CD4-positive, alpha-beta memory T cell (primary cell): ENCODE results near the gene SORCS2. TPM values are rescaled to one million over a fixed set of nuclear protein-coding genes. Genes with fewer than 3 reads are reported as not detected.

Experiments used
- CTCF ChIA-PET: fragments of 350-600 bp; sonication (Branson Sonifier 250); formaldehyde crosslinking; loops from one replicate; lab custom pipeline; 2021; ENCODE audit warnings: inconsistent platforms; ENCODE audit not compliant: partially characterized antibody; lab: Charles Lee
- POLR2A ChIA-PET: fragments of 350-600 bp; sonication (Branson Sonifier 250); formaldehyde crosslinking; loops from one replicate; lab custom pipeline; 2021; ENCODE audit not compliant: partially characterized antibody; lab: Charles Lee
- DNase-seq, 5 donors: peaks; one replicate each; pipeline versions ENCODE4 v3.0.0 to v3.0.0-alpha.2; 2020 to 2022; ENCODE audit warnings: mixed read lengths in 1 of 5
- H3K27ac ChIP-seq: one replicate; pipeline ENCODE4 v1.7.0; 2013; ENCODE audit warnings: low read depth, low read length
- H3K27me3 ChIP-seq: 2 replicates; pipeline ENCODE4 v1.7.0; 2013; ENCODE audit warnings: mild to moderate bottlenecking, low read length, moderate library complexity; ENCODE audit not compliant: insufficient read depth
- H3K36me3 ChIP-seq: 2 replicates; pipeline ENCODE4 v1.7.0; 2013; ENCODE audit warnings: mild to moderate bottlenecking, low read length, moderate library complexity; ENCODE audit not compliant: insufficient read depth
- H3K4me1 ChIP-seq: 2 replicates; pipeline ENCODE4 v1.7.0; 2013; ENCODE audit warnings: mild to moderate bottlenecking, low read length, moderate library complexity; ENCODE audit not compliant: insufficient read depth
- H3K4me3 ChIP-seq, 2 donors: one replicate each; pipeline ENCODE4 v1.7.0; 2013; ENCODE audit warnings: low read length in 2 of 2, mild to moderate bottlenecking in 1 of 2
- H3K9me3 ChIP-seq, 2 donors: one replicate each; pipeline ENCODE4 v1.7.0; 2013; ENCODE audit warnings: low read length in 2 of 2, control low read depth in 1 of 2; ENCODE audit not compliant: control insufficient read depth in 1 of 2
- H3K27ac Mint-ChIP-seq, 7 donors: one replicate each; pipeline ENCODE4 v1.8.0; 2020 to 2021; ENCODE audit warnings: mixed read lengths in 7 of 7, mild to moderate bottlenecking in 6 of 7, inconsistent platforms in 3 of 7, moderate library complexity in 3 of 7
- H3K27me3 Mint-ChIP-seq, 2 donors: one replicate each; pipeline ENCODE4 v1.8.0; 2020 to 2021; ENCODE audit warnings: mixed read lengths in 2 of 2
- H3K36me3 Mint-ChIP-seq, 2 donors: one replicate each; pipeline ENCODE4 v1.8.0; 2020 to 2021; ENCODE audit warnings: mixed read lengths in 2 of 2, inconsistent platforms in 1 of 2, mild to moderate bottlenecking in 1 of 2
- H3K4me1 Mint-ChIP-seq, 4 donors: one replicate each; pipeline ENCODE4 v1.8.0; 2020 to 2021; ENCODE audit warnings: mixed read lengths in 4 of 4, mild to moderate bottlenecking in 1 of 4
- H3K4me3 Mint-ChIP-seq, 8 donors: one replicate each; pipeline ENCODE4 v1.8.0; 2020 to 2021; ENCODE audit warnings: mixed read lengths in 8 of 8, mild to moderate bottlenecking in 7 of 8, moderate library complexity in 6 of 8, inconsistent platforms in 3 of 8
- H3K9me3 Mint-ChIP-seq, 8 donors: one replicate each; pipeline ENCODE4 v1.8.0; 2020 to 2021; ENCODE audit warnings: mixed read lengths in 8 of 8, mild to moderate bottlenecking in 5 of 8, inconsistent platforms in 3 of 8, moderate library complexity in 1 of 8
- intact Hi-C: fragments of 100-400 bp; cut with micrococcal nuclease; formaldehyde crosslinking; loops from one replicate; pipeline ENCODE4 v1.15.1; 2023
- polyA plus RNA-seq, 2 donors: library from polyadenylated mRNA; unstranded; fragments of 300-500 nt; fragmentation: Illumina TruSeq; gene quantifications; one replicate each; pipeline ENCODE4 v1.2.3, GENCODE V29; 2021
- total RNA-seq, 2 experiments: library from RNA; stranded (reverse); gene quantifications; one replicate each; pipeline ENCODE4 v1.2.3, GENCODE V29; 2021

SORCS2 gene
- total and polyA plus RNA-seq, 4 experiments from 2014 or later, result not detected

GRCh38 chr4:7286170-7286569, 93.8 kb downstream of the SORCS2 start:
- DNase-seq, result no peak
- Histone ChIP-seq H3K4me1 (no peaks in the 10 kb centered on the region), H3K36me3 (no peaks in the 10 kb centered on the region), H3K27ac (no peak overlapping the region), H3K9me3 (no peaks in the 10 kb centered on the region), H3K4me3 (no peak overlapping the region), H3K27me3 (no peaks in the 10 kb centered on the region)
- no peak overlapping the region for H3K27ac Mint-ChIP-seq
- intact Hi-C loops, result no loop called here
- ChIA-PET CTCF (no interaction called here), POLR2A (no interaction called here)
- H3K36me3 Mint-ChIP-seq, result no peaks in the 10 kb centered on the region
- H3K4me3 Mint-ChIP-seq, result no peak overlapping the region
- H3K9me3 Mint-ChIP-seq, result no peaks in the 10 kb centered on the region
- H3K4me1 Mint-ChIP-seq, result no peaks in the 10 kb centered on the region
- peaks cover 3 to 15% of the 10 kb centered on the region in 2 donors for H3K27me3 Mint-ChIP-seq

DNA sequence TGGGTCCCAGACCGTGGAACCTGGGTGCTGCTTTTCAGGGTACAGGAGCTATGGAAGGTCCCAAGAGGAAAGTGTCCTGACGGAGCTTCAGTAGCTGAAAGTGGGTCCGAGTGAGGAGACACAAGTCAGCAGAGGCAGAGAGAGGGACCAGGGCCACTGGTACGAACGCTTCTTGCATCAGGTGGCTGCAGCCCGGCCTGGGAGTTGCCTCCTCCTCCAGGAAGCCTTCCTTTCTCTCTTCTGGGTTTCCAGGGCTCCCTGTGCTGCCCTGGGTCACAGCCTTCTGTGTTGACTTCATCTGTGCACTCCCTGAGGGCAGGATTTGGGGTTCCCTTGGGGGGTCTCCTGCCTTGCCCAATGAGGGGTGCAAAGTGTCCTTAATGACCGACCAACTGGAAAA, 94.5 kb downstream of the SORCS2 start:
- Histone ChIP-seq H3K4me3 (no peak overlapping the region), H3K4me1 (no peaks in the 10 kb centered on the region), H3K9me3 (no peaks in the 10 kb centered on the region), H3K27me3 (no peaks in the 10 kb centered on the region), H3K36me3 (no peaks in the 10 kb centered on the region), H3K27ac (no peak overlapping the region)
- Mint-ChIP-seq H3K36me3 (no peaks in the 10 kb centered on the region), H3K27ac (no peak overlapping the region), H3K27me3 (peaks cover 3 to 15% of the 10 kb centered on the region in 2 donors), H3K4me3 (no peak overlapping the region), H3K4me1 (no peaks in the 10 kb centered on the region), H3K9me3 (no peaks in the 10 kb centered on the region)
- intact Hi-C loops, result no loop called here
- ChIA-PET CTCF (no interaction called here), POLR2A (no interaction called here)
- no peak for DNase-seq

DNA sequence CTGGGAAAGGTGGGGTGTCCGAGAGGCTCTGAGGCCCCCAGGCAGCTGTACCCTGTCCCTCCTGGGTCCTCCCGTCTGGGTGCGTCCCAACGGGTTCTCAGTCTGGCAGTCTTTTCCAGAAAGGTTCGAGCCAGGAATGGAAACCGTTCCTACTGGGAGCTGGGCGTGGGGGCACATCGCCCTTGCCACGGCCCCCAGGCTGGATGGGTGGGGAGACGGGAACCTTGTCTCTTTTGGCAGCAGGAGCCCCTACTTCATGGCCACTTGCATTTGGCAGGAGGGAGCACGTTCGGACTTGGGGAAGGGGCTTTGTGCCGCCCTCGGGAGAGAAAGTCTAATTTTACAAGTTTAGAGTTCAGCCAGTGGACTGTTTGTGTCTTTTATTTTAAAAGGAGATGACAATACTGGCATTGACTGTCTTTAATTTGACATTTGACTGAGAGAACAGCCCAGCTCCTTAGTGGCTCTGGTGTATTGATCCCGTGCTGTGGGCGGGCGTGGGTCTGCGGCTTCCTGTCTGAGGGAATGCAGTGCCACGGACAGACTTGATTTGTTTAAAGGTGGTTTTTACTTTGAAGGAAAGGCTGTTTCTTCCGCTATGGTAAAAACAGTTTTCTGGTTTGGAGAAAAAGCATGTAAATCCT, 95.1 kb downstream of the SORCS2 start:
- no peaks in the 10 kb centered on the region for H3K9me3 Mint-ChIP-seq
- H3K36me3 Mint-ChIP-seq, result no peaks in the 10 kb centered on the region
- intact Hi-C loops, result no loop called here
- POLR2A ChIA-PET, result no interaction called here
- H3K4me1 ChIP-seq, result no peaks in the 10 kb centered on the region
- peak overlapping the region in 1 of 8 donors; percentile 52 for H3K4me3 Mint-ChIP-seq
- peaks cover 3 to 12% of the 10 kb centered on the region in 2 donors for H3K27me3 Mint-ChIP-seq
- no peak for DNase-seq
- no peaks in the 10 kb centered on the region for H3K9me3 ChIP-seq
- CTCF ChIA-PET, result no interaction called here
- no peaks in the 10 kb centered on the region for H3K27me3 ChIP-seq
- H3K27ac ChIP-seq, result no peak overlapping the region
- H3K4me1 Mint-ChIP-seq, result no peaks in the 10 kb centered on the region
- no peak overlapping the region for H3K27ac Mint-ChIP-seq
- no peak overlapping the region for H3K4me3 ChIP-seq
- H3K36me3 ChIP-seq, result no peaks in the 10 kb centered on the region

DNA sequence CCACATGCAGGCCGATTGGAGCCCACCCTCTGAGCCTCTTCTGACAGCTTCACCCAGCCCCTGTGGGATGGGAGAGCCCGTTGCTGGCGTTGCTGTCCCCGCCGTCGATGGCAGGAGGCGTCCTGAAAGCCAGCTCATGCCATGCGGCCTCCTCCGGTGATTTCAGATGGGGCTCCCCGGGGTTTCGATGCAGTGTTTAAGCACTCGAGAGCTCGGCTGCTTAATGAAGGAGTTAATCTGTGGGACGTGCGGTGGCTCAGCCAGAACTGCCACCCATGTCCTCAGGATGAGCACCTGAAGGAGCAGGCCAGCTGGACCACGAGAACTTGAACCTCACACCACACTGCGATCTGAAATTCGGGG, 95.6 kb downstream of the SORCS2 start:
- no peak overlapping the region for H3K27ac ChIP-seq
- H3K9me3 ChIP-seq, result no peaks in the 10 kb centered on the region
- H3K4me3 Mint-ChIP-seq, result no peak overlapping the region
- H3K27me3 Mint-ChIP-seq, result peaks cover 2 to 10% of the 10 kb centered on the region in 2 donors
- H3K9me3 Mint-ChIP-seq, result no peaks in the 10 kb centered on the region
- intact Hi-C loops, result no loop called here
- no peak overlapping the region for H3K4me3 ChIP-seq
- H3K4me1 ChIP-seq, result no peaks in the 10 kb centered on the region
- H3K4me1 Mint-ChIP-seq, result no peaks in the 10 kb centered on the region
- H3K27ac Mint-ChIP-seq, result no peak overlapping the region
- CTCF ChIA-PET, result no interaction called here
- H3K36me3 ChIP-seq, result no peaks in the 10 kb centered on the region
- no peaks in the 10 kb centered on the region for H3K27me3 ChIP-seq
- no peaks in the 10 kb centered on the region for H3K36me3 Mint-ChIP-seq
- no peak for DNase-seq
- POLR2A ChIA-PET, result no interaction called here

- no peak overlapping the region for H3K4me3 Mint-ChIP-seq
- Histone ChIP-seq H3K27ac (no peak overlapping the region), H3K4me3 (no peak overlapping the region), H3K27me3 (no peaks in the 10 kb centered on the region), H3K9me3 (no peaks in the 10 kb centered on the region), H3K4me1 (no peaks in the 10 kb centered on the region), H3K36me3 (no peaks in the 10 kb centered on the region)
- H3K27me3 Mint-ChIP-seq, result peaks cover 2 to 8% of the 10 kb centered on the region in 2 donors
- H3K4me1 Mint-ChIP-seq, result no peaks in the 10 kb centered on the region
- intact Hi-C loops, result no loop called here
- no peak overlapping the region for H3K27ac Mint-ChIP-seq
- POLR2A ChIA-PET, result no interaction called here
- CTCF ChIA-PET, result no interaction called here
- no peaks in the 10 kb centered on the region for H3K36me3 Mint-ChIP-seq
- no peaks in the 10 kb centered on the region for H3K9me3 Mint-ChIP-seq
- DNase-seq, result no peak
Observed at GRCh38 chr4:7288751-7289523, 96.6 kb downstream of the SORCS2 start.

DNA sequence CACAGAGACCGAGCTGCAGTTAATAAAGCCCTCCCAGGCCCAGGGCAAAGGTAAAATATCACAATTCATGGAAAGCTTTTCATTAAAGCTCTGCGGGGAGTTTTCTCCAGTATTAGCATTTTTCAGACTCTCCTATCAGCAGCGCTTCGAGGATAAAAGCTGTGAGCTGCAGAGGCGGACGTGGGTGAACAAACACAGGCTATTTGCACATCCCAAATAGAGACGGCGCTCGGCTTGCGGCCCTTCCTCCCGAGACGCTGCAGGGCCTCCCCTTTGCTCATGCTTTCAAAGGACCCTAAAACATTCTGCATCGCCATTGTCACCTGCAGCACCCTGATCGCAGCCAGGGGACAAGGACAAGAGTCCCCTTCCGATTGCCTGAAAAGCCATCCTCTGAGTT, 97.3 kb downstream of the SORCS2 start:
- Mint-ChIP-seq H3K27ac (no peak overlapping the region), H3K9me3 (no peaks in the 10 kb centered on the region)

DNA sequence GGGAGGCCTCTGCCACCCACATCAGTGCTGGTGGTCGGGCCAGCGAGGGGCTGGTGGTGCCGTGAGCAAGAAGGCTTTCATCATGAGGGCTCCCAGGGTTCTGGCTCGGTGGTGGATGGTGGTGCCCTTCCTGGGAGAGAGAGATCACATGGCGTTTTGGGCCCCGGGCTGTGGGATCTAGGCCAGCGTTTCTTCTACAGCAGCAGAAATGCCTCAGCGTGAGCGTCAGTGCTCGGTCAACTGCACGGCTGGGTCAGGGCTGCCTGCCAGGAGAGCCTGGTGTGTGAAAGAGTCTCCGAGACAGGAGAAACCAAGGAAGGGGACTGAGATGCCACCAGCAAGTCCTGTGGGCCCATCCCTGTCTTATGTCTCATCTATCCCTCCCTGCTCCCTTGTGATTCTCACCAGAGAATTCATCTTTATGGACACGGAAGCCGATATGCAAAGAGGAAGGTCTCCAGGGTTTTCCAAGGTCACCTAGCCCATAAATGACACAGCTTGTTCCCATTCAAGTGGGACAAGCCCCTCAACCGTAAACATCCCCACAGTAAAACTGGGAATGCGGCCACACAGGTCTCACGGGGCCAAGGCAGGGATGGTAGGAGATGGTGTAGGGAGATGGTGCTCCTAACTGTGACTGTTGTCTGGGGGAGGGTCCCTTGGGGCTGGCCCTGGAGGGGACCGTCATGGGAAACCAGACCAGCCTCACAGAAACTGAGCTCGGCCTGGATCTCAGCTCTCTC, 99.2 kb downstream of the SORCS2 start:
- Mint-ChIP-seq H3K9me3 (no peaks in the 10 kb centered on the region), H3K36me3 (no peaks in the 10 kb centered on the region), H3K4me1 (no peaks in the 10 kb centered on the region), H3K4me3 (no peak overlapping the region), H3K27ac (no peak overlapping the region), H3K27me3 (peaks cover 2 to 4% of the 10 kb centered on the region in 2 donors)
- ChIA-PET CTCF (no interaction called here), POLR2A (no interaction called here)
- H3K9me3 ChIP-seq, result no peaks in the 10 kb centered on the region
- H3K4me1 ChIP-seq, result no peaks in the 10 kb centered on the region
- no peak overlapping the region for H3K27ac ChIP-seq
- H3K36me3 ChIP-seq, result no peaks in the 10 kb centered on the region
- intact Hi-C loops, result no loop called here
- H3K27me3 ChIP-seq, result no peaks in the 10 kb centered on the region
- DNase-seq, result no peak
- no peak overlapping the region for H3K4me3 ChIP-seq

More for the DNA sequence above, 97.3 kb downstream of the SORCS2 start:
- intact Hi-C loops, result no loop called here
- ChIA-PET POLR2A (no interaction called here), CTCF (no interaction called here)
- H3K27ac ChIP-seq, result no peak overlapping the region
- H3K4me1 Mint-ChIP-seq, result no peaks in the 10 kb centered on the region
- no peak for DNase-seq
- no peaks in the 10 kb centered on the region for H3K9me3 ChIP-seq
- H3K27me3 Mint-ChIP-seq, result peaks cover 2 to 8% of the 10 kb centered on the region in 2 donors
- H3K4me1 ChIP-seq, result no peaks in the 10 kb centered on the region
- H3K4me3 ChIP-seq, result no peak overlapping the region
- no peaks in the 10 kb centered on the region for H3K36me3 ChIP-seq
- H3K36me3 Mint-ChIP-seq, result no peaks in the 10 kb centered on the region
- H3K27me3 ChIP-seq, result no peaks in the 10 kb centered on the region
- no peak overlapping the region for H3K4me3 Mint-ChIP-seq
